ENCODE results near the gene ANO1. TPM values are rescaled to one million over a fixed set of nuclear protein-coding genes. Genes with fewer than 3 reads are reported as not detected.

ANO1 gene
- polyA plus RNA-seq, 3 donors: not detected

DNA sequence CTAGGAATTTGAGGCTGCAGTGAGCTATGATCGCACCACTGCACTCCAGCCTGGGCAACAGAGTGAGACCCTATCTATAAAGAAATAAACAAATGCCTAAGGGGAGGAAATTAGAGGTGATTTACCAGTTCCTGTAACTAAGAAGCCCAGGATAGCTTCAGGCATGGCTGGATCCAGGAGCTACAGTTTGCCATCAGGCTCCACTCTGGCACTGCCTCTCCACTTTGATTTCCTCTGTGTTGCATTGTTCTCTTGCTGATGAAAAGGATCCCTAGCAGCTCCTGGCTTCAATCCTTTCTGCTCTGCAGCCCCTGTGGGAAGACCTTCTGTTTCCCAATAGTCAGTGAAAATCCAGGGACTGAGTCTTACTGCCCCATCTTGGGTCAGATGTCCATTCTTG, 104.9 kb downstream of the ANO1 start:
- Mint-ChIP-seq H3K36me3 (no peaks in the 10 kb centered on the region), H3K27me3 (ENCODE audit: low read depth in 3 of 3) (peaks cover 1 to 12% (median 3%) of the 10 kb centered on the region in 3 donors), H3K27ac (peak overlapping the region in 1 of 7 donors; percentile 42), H3K4me3 (no peak overlapping the region), H3K4me1 (no peaks in the 10 kb centered on the region), H3K9me3 (no peaks in the 10 kb centered on the region)
- WGBS (ENCODE audit: insufficient coverage): no CpG with 5 or more reads among the region's 1 CpG
- no peaks in the 10 kb centered on the region for H3K9me3 ChIP-seq (replicated peaks in 1 of 2; ENCODE audit: control insufficient read depth in 1 of 2, insufficient read depth in 1 of 2, low read length in 2 of 2)
- no peak overlapping the region for H3K9ac ChIP-seq (ENCODE audit: insufficient read depth, low read length, poor library complexity, severe bottlenecking)
- H3K4me2 ChIP-seq (replicated peaks; ENCODE audit: extremely low read depth, low read length, poor library complexity, severe bottlenecking): no peak overlapping the region
- H3K27ac ChIP-seq (ENCODE audit: low read depth in 1 of 2, low read length in 2 of 2): no peak overlapping the region
- no peak overlapping the region for H2AFZ ChIP-seq (ENCODE audit: insufficient read depth, low read depth, low read length, poor library complexity, severe bottlenecking)
- H3K27me3 ChIP-seq (ENCODE audit: control insufficient read depth in 2 of 2, insufficient read depth in 2 of 2, low read length in 2 of 2): no peaks in the 10 kb centered on the region
- no peak for TF ChIP-seq CTCF (IDR thresholded peaks at IDR 0.05)
- no peaks in the 10 kb centered on the region for H3K79me2 ChIP-seq (ENCODE audit: insufficient read depth, low read length)
- no peaks in the 10 kb centered on the region for H3K36me3 ChIP-seq (replicated peaks in 1 of 2; ENCODE audit: control insufficient read depth in 1 of 2, insufficient read depth in 2 of 2, low read length in 2 of 2)
- no peak overlapping the region for H3K4me3 ChIP-seq (replicated peaks in 1 of 3; ENCODE audit: low read depth in 2 of 3, low read length in 3 of 3)
- no peaks in the 10 kb centered on the region for H3K4me1 ChIP-seq (ENCODE audit: control insufficient read depth in 1 of 2, insufficient read depth in 2 of 2, low read length in 2 of 2)
- H4K20me1 ChIP-seq (ENCODE audit: insufficient read depth, low read length): no peaks in the 10 kb centered on the region
- intact Hi-C loops (cut with micrococcal nuclease): no loop called here
- DNase-seq: no peak

GRCh38 chr11:70183483-70184176, 105.5 kb downstream of the ANO1 start:
- Mint-ChIP-seq H3K36me3 (no peaks in the 10 kb centered on the region), H3K4me3 (no peak overlapping the region), H3K27ac (no peak overlapping the region), H3K9me3 (no peaks in the 10 kb centered on the region), H3K4me1 (no peaks in the 10 kb centered on the region), H3K27me3 (ENCODE audit: low read depth in 3 of 3) (peaks cover 3 to 15% (median 3%) of the 10 kb centered on the region in 3 donors)
- Histone ChIP-seq H3K4me2 (replicated peaks; ENCODE audit: extremely low read depth, low read length, poor library complexity, severe bottlenecking) (no peak overlapping the region), H3K27ac (ENCODE audit: low read depth in 1 of 2, low read length in 2 of 2) (no peak overlapping the region), H3K27me3 (ENCODE audit: control insufficient read depth in 2 of 2, insufficient read depth in 2 of 2, low read length in 2 of 2) (no peaks in the 10 kb centered on the region), H3K9me3 (replicated peaks in 1 of 2; ENCODE audit: control insufficient read depth in 1 of 2, insufficient read depth in 1 of 2, low read length in 2 of 2) (no peaks in the 10 kb centered on the region), H3K79me2 (ENCODE audit: insufficient read depth, low read length) (no peaks in the 10 kb centered on the region), H4K20me1 (ENCODE audit: insufficient read depth, low read length) (no peaks in the 10 kb centered on the region), H3K4me3 (replicated peaks in 1 of 3; ENCODE audit: low read depth in 2 of 3, low read length in 3 of 3) (no peak overlapping the region), H3K9ac (ENCODE audit: insufficient read depth, low read length, poor library complexity, severe bottlenecking) (no peak overlapping the region), H3K4me1 (ENCODE audit: control insufficient read depth in 1 of 2, insufficient read depth in 2 of 2, low read length in 2 of 2) (no peaks in the 10 kb centered on the region), H2AFZ (ENCODE audit: insufficient read depth, low read depth, low read length, poor library complexity, severe bottlenecking) (no peak overlapping the region), H3K36me3 (replicated peaks in 1 of 2; ENCODE audit: control insufficient read depth in 1 of 2, insufficient read depth in 2 of 2, low read length in 2 of 2) (no peaks in the 10 kb centered on the region)
- no peak for TF ChIP-seq CTCF (IDR thresholded peaks at IDR 0.05)
- intact Hi-C loops (cut with micrococcal nuclease): no loop called here
- no peak for DNase-seq
- WGBS (ENCODE audit: insufficient coverage): 79% methylated on average over 9 of the region's 11 CpGs
